Globus pallidus (tissue), 1 donor: ENCODE results near the gene DLGAP3.
"Not testable (repeated sequence)": the region's sequence is repeated elsewhere in the genome, so short reads cannot be mapped to it uniquely, and the experiment has no call there.

ENCODE experiments used
- DNase-seq: peaks from one replicate; pipeline ENCODE4 v3.0.0-alpha.2; 2015; ENCODE audit warnings: low spot score

The DLGAP3 gene, protein sequence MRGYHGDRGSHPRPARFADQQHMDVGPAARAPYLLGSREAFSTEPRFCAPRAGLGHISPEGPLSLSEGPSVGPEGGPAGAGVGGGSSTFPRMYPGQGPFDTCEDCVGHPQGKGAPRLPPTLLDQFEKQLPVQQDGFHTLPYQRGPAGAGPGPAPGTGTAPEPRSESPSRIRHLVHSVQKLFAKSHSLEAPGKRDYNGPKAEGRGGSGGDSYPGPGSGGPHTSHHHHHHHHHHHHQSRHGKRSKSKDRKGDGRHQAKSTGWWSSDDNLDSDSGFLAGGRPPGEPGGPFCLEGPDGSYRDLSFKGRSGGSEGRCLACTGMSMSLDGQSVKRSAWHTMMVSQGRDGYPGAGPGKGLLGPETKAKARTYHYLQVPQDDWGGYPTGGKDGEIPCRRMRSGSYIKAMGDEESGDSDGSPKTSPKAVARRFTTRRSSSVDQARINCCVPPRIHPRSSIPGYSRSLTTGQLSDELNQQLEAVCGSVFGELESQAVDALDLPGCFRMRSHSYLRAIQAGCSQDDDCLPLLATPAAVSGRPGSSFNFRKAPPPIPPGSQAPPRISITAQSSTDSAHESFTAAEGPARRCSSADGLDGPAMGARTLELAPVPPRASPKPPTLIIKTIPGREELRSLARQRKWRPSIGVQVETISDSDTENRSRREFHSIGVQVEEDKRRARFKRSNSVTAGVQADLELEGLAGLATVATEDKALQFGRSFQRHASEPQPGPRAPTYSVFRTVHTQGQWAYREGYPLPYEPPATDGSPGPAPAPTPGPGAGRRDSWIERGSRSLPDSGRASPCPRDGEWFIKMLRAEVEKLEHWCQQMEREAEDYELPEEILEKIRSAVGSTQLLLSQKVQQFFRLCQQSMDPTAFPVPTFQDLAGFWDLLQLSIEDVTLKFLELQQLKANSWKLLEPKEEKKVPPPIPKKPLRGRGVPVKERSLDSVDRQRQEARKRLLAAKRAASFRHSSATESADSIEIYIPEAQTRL

GRCh38 chr1:34929497-34929852 is at the start of gene DLGAP3:
Gene DLGAP3, minus strand, starts transcription at chr1:34929650. Its CDS starts 24,267 bp downstream, at chr1:34905383.
- DNase-seq: no peak

DNA sequence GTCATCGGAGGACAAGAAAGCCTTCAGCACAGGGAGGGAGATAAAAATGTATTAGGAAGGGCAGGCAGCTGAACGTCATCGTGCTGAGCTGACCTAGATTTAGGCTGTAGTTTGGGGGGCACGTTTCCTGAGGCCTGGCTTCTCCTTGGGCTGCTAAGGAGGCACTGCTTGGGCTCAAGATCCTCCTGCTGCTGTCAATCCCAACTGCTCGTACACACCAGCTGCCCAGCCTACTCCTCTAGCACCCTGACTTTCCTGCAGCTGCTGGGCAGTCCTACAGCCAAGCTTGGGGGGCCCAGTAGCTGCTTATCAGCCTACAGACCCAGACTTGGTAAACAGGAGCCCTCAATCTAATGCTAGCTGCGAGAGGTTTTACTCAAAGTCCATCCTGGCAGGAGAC is 49.5 kb upstream of the DLGAP3 start:
- no peak for DNase-seq

- no peak for DNase-seq
Measured at GRCh38 chr1:34977858-34978257, 48.4 kb upstream of the DLGAP3 start.

- DNase-seq: no peak
Measured at GRCh38 chr1:34977210-34977471, 47.7 kb upstream of the DLGAP3 start.

DNA sequence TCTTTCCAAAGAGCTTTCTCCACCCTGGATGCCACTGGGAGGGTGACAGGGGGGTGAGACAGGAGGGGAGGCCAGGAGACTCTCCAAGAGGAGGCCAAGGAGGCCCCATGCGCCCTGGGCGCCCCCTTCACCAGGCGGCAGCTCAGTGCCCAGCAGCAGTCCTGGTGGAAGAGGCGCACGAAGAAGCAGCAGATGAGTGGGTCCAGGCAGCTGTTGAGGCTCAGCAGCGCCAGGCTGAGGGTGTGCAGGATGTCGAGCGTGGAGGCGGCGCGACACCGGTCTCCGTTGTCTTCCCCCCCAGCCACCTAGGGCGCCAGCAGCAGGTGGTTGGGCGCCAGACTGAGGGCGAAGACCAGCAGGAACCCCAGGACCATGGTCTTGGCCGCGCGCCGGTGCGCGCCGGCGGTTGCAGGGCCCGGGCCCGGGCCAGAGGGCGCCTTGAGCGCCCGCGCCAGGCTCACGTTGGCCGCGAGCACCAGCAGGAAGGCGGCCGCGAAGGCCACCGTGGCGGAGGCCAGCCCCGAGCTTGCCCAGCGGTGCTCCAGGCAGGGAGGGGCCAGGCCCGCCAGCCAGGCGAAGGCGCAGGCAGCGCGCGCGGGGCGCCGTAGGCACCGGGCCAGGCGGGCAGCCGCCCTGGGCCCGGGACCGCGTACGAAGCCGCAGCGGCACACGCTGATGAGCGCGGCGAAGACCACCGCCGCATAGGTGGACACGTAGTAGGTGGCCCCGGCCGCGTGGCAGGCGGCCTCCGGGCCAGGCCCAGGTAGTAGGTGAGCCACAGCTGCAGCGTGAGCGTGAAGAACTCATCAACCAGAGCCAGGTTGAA is 47.1 kb upstream of the DLGAP3 start:
- DNase-seq: no peak

- DNase-seq: no peak
Measured at GRCh38 chr1:34975771-34976170, 46.3 kb upstream of the DLGAP3 start.

DNA sequence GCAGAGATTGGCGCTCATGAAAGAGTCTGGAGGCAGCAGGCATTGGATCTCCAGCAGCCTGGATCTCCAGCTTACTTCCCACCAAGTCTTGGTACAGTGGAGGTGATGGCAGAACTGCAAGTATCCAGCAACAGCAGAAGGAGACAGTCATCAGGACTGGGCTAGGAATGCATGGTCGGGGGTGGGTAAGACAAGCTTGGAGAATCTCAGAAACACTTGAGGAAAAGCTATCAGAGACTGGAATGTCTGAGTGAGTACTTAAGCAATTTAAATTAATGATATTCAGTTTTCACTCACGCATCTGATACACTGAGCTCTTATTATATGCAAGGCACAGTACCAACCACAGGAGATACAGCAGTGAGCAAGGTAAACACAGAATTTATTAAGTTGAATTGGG is 45.9 kb upstream of the DLGAP3 start:
- no peak for DNase-seq

GRCh38 chr1:34974626-34975025 is 45.2 kb upstream of the DLGAP3 start:
- DNase-seq: no peak

GRCh38 chr1:34973326-34973725 is 43.9 kb upstream of the DLGAP3 start:
- no peak for DNase-seq

- no peak for DNase-seq
Measured at GRCh38 chr1:34970829-34971228, 41.4 kb upstream of the DLGAP3 start.

DNA sequence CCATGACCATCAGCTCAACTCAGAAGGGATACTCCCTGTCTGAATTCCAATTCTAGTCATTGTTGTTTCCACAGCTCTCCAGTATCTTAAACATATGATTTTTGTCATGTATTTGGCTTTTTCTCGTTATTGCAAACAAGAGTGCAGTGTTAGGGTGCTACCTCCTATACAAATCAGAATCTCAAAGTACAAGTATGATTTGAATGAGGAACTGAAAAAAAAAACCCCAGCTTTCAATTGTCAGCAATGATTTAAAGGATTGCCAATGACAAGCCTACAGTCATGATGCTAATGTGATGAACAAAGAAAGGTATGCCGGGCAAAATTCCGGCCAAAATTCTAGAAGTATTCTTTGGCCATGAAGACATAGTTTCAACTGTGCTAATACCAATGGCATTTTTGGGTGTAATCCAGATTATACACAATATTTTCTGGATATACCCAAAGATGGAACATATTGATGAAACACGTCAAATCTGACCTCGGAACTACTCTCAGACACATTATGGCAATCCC is 40.8 kb upstream of the DLGAP3 start:
- no peak for DNase-seq

- DNase-seq: not testable (repeated sequence)
Measured at GRCh38 chr1:34968297-34968696, 38.8 kb upstream of the DLGAP3 start.

- DNase-seq: not testable (repeated sequence)
Measured at GRCh38 chr1:34967672-34968071, 38.2 kb upstream of the DLGAP3 start.

DNA sequence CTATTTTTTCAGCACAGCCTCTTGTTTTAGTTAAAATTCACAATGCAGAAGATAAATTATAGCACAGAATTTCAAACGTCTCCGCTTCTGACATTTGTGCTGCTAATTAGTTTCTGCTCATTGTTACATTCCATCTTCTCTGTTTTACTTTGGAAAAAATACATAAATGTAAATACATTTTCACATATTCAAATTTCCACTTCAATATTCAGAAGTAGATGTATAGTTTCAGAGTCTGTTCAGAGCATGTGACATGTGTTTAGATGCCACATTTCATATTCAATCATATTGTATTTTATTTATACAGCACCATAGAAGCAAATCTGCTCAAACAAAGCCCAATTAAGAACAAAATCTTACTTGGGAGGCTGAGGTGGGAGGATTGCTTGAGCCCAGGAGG is 36.1 kb upstream of the DLGAP3 start:
- DNase-seq: no peak

GRCh38 chr1:34950428-34950827 is 21.0 kb upstream of the DLGAP3 start:
- DNase-seq: no peak

DNA sequence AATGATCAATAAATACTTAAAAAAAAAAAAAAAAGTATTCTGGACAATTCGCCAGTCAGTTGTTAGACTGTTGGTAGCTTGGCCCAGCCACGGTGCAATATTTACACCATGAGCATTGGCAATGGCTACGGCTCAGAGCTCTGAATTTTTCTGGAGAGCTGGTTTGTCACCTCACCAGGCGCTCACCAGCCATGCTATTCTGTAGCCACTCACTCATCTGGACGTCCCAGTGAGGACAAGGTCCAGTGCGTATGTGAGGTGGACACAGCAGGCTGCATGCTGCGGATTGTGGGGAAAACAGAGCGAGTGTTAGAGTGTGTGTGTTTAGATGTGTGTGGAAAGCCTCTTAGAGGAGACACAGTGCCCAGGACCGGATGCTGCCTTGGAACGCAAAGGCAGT is 19.3 kb upstream of the DLGAP3 start:
- not testable (repeated sequence) for DNase-seq

GRCh38 chr1:34947641-34948314 is 18.3 kb upstream of the DLGAP3 start:
- not testable (repeated sequence) for DNase-seq

- DNase-seq: no peak
Measured at GRCh38 chr1:34946211-34946610, 16.8 kb upstream of the DLGAP3 start.

DNA sequence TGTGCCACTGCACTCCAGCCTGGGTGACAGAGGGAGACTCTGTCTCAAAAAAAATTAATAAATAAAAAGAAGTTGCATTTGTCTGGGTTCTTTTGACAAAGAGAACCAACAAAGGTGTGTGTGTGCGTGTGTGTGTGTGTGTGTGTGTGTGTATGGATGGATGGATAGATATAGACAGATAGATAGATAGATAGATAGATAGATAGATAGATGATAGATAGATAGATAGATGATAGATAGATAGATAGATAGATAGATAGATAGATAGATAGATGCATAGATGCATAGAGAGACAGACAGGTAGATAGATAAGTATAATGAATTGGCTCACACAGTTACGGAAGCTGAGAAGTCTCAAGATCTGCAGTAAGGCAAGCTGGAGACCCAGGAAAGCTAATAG is 12.3 kb upstream of the DLGAP3 start:
- DNase-seq: not testable (repeated sequence)

DNA sequence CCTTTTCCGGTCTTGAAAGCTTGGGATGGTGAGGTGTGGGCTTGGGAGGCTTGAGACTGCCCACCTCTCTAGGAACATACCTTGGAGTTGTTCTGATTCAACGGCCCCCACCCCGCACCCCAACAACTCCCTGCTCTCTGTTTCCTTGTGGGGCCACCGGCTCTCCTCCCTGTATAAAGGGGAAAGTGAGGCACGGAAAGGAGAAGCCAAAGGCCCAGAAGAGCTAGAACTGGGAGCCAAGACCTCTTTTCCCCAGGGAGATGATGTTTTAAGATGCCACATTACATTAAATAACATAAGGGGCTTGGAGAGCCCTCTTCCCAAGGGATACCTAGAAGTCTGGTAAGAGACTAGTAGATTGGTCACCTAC is 1.2 kb upstream of the DLGAP3 start:
- DNase-seq: no peak

- no peak for DNase-seq
Measured at GRCh38 chr1:34929853-34930701, 627 bp upstream of the DLGAP3 start.
